Left ventricle myocardium inferior (tissue), 1 donor: Measurements from ENCODE around the gene EPOP. TPM values are rescaled to one million over a fixed set of nuclear protein-coding genes. Genes with fewer than 3 reads are reported as not detected.

ENCODE experiments used
- DNase-seq: peaks from one replicate; pipeline ENCODE4 v3.0.0-alpha.2; 2020
- H3K27ac ChIP-seq: fragments of 200-600 bp; replicated peaks from 2 replicates; pipeline ENCODE4 v1.8.0; 2021
- H3K27me3 ChIP-seq: fragments of 200-600 bp; 2 replicates; pipeline ENCODE4 v1.8.0; 2021; ENCODE audit warnings: low read depth
- H3K36me3 ChIP-seq: fragments of 200-600 bp; 2 replicates; pipeline ENCODE4 v1.8.0; 2021
- H3K4me1 ChIP-seq: fragments of 200-600 bp; 2 replicates; pipeline ENCODE4 v1.8.0; 2021
- H3K4me3 ChIP-seq: fragments of 200-600 bp; 2 replicates; pipeline ENCODE4 v1.8.0; 2021; ENCODE audit warnings: mild to moderate bottlenecking, moderate library complexity
- H3K9me3 ChIP-seq: fragments of 200-600 bp; replicated peaks from 2 replicates; pipeline ENCODE4 v1.8.0; 2021
- intact Hi-C: fragments of 100-400 bp; cut with micrococcal nuclease; formaldehyde crosslinking; loops from one replicate; pipeline ENCODE4 v1.11.0; 2022
- total RNA-seq: library from RNA; stranded (reverse); fragmentation: NEBNext Ultra II Directional; extraction: Animal tissue kit (Norgen Biotek cat#: 25700); gene quantifications from one replicate; pipeline ENCODE4 v1.2.1, GENCODE V29; 2021
- TF ChIP-seq, protein P1 (sequence below): fragments of 200-600 bp; IDR thresholded peaks from 2 replicates; pipeline ENCODE4 v1.8.0; 2021; ENCODE audit warnings: antibody characterized with exemption, mild to moderate bottlenecking, borderline replicate concordance
- donor health status: DM: no; HTN: yes; CAD: no; lungs with severe emphysema.

EPOP gene
- total RNA-seq, 1 donor from 2014 or later: 0.33 TPM

DNA sequence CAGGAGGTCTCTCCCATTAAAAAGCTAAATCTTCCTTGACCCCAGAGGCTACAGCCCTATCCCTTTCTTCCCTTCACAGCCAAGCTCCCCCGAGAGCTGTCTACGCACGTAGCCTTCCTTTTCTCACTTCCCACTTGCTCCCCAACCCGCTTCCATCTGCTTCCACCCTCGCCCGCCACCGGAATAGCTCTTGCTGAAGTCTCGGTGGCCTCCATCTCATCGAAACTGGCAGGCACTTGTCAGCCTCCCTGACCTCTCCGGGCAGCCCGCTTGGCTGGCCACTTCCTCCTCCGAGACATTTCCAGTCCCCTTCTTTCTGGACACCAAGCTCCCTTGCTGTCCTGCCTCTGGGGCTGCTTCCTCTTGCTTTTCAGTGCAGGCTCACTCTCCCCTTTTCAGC lies 10.7 kb upstream of the EPOP start:
- Histone ChIP-seq H3K4me1 (no peaks in the 10 kb centered on the region), H3K27ac (peak overlapping the region; percentile 38), H3K4me3 (no peak overlapping the region), H3K36me3 (no peaks in the 10 kb centered on the region), H3K9me3 (no peaks in the 10 kb centered on the region), H3K27me3 (no peaks in the 10 kb centered on the region)
- intact Hi-C loops: no loop called here
- DNase-seq: peak; percentile 51
- TF ChIP-seq, protein P1, sequence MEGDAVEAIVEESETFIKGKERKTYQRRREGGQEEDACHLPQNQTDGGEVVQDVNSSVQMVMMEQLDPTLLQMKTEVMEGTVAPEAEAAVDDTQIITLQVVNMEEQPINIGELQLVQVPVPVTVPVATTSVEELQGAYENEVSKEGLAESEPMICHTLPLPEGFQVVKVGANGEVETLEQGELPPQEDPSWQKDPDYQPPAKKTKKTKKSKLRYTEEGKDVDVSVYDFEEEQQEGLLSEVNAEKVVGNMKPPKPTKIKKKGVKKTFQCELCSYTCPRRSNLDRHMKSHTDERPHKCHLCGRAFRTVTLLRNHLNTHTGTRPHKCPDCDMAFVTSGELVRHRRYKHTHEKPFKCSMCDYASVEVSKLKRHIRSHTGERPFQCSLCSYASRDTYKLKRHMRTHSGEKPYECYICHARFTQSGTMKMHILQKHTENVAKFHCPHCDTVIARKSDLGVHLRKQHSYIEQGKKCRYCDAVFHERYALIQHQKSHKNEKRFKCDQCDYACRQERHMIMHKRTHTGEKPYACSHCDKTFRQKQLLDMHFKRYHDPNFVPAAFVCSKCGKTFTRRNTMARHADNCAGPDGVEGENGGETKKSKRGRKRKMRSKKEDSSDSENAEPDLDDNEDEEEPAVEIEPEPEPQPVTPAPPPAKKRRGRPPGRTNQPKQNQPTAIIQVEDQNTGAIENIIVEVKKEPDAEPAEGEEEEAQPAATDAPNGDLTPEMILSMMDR: no peak

DNA sequence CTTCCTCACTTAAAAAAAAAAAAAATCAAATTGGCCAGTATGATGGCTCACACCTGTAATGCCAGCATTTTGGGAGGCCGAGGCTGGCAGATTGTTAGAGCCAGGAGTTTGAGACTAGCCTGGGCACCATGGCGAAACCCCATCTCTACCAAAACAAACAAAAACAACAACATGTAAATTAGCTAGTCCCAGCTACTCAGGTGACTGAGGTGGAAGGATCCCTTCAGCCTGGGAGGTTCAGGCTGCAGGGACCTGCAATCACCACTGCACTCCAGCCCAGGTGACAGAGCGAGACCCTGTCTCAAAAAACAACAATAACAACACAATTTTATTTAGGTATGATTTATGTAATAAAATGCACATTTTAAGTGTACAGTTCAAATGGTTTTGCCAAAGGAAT lies 6.3 kb upstream of the EPOP start:
- TF ChIP-seq, protein P1: no peak
- Histone ChIP-seq H3K27me3 (no peaks in the 10 kb centered on the region), H3K27ac (no peak overlapping the region), H3K36me3 (no peaks in the 10 kb centered on the region), H3K4me3 (no peak overlapping the region), H3K9me3 (no peaks in the 10 kb centered on the region), H3K4me1 (peaks cover 11% of the 10 kb centered on the region)
- no peak for DNase-seq
- intact Hi-C loops: no loop called here

DNA sequence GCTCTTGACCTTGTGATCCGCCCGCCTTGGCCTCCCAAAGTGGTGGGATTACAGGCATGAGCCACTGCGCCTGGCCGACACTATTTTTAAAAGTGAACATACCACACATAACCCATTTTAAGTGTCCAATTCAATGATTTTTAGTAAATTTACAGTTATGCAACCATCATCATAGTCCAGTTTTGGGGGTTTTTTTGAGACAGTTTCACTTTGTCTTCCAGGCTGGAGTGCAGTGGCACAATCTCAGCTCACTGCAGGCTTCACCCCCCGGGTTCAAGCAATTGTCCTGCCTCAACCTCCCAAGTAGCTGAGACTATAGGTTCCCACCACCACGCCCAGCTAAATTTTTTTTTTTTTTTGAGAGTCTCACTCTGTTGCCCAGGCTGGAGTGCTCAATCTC lies 3.1 kb upstream of the EPOP start:
- peaks cover 36% of the 10 kb centered on the region for H3K4me1 ChIP-seq
- TF ChIP-seq, protein P1: no peak
- H3K27ac ChIP-seq: no peak overlapping the region
- H3K36me3 ChIP-seq: no peaks in the 10 kb centered on the region
- peaks cover 30% of the 10 kb centered on the region for H3K27me3 ChIP-seq
- H3K4me3 ChIP-seq: no peak overlapping the region
- intact Hi-C loops: loop anchor here (5.0 kb wide), 1 partner anchor 59 kb away; no protein-coding TSS in a partner anchor
- no peaks in the 10 kb centered on the region for H3K9me3 ChIP-seq
- DNase-seq: no peak

DNA sequence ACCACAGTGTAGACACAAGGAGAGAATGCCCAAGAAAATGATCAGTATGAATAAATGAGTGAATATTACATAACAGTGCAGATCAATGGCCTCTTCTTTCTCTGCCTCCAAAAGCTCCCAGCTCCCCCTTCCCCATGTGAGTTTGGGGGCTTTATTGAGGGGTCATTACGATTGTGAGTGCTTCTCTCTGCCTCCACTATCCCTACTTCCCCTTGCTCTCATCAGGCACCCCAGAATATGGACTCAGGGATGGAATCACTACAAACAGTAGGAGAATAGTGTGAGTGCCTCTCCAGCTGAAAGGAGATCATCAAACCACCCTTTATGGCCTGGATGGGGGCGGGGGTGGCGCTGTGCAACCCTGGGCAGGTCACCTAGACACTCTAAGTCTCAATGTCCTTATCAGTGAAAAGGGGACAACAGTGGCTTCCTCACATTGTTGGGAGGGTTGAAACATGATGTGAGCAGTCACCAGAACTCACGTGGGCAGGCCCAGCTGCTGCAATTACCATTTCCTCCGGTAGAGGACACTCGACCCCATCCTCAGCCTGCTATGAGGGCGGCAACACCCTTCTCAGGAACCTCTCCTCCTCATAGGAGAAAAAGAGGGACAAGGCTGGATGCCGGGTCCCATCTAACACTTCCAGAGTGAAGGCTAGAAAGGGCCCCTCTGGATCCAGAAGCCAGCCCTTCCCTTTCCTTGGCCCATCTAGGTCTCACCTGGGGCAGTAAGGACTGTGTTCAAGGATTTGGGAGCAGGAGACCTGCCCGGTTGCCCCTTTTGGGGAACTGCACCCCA lies 2.1 kb upstream of the EPOP start:
- Histone ChIP-seq H3K27ac (no peak overlapping the region), H3K4me3 (no peak overlapping the region)

DNA sequence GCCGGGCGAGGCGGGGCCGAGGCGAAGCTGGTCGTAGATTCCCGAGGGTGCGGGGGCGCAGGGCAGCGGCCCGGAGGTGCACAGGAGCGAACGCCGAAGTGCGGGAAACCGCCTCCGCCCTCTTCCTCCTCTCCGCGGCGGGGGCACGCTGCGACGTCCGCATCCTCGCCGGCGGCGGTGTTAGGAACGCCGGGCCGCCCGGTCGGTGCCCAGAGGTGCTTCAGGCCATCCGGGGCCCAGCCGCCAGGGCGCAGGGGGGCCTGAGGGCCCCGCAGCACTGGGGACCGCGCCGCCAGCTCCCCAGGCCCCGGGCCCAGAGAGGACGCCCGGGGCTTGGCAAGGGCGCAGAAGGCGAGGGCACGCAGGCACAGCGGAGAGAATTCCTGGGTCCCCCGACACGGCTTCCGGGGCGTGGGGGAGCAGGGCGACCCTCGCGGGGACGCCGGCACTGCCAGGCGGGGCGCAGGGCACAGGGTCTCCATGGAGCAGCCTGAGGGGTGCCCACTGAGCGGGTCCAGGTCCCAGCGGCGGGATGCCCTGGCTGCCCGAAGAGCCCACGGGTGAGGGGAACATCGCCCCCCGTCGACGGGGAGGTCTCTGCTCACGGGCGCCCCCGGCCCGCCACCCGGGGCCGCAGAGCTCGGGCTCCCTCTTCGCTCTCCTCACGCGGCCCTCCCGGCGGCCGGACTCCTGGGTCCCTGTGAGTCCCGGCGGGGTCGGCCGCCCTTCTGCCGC lies 576 bp downstream of the EPOP start:
- H3K27ac ChIP-seq: no peak overlapping the region
- no peaks in the 10 kb centered on the region for H3K9me3 ChIP-seq
- TF ChIP-seq, protein P1: no peak
- peaks cover 66% of the 10 kb centered on the region for H3K27me3 ChIP-seq
- H3K4me3 ChIP-seq: peak overlapping the region; percentile 76
- H3K4me1 ChIP-seq: peaks cover 36% of the 10 kb centered on the region
- peak; percentile 17 for DNase-seq
- intact Hi-C loops: no loop called here
- no peaks in the 10 kb centered on the region for H3K36me3 ChIP-seq

More for the DNA sequence above, 2.1 kb upstream of the EPOP start:
- Histone ChIP-seq H3K36me3 (no peaks in the 10 kb centered on the region), H3K9me3 (no peaks in the 10 kb centered on the region), H3K27me3 (peaks cover 39% of the 10 kb centered on the region), H3K4me1 (peaks cover 36% of the 10 kb centered on the region)
- peak; percentile 83 for DNase-seq
- TF ChIP-seq, protein P1: peak; percentile 97
- intact Hi-C loops: loop anchor here (5.0 kb wide), 1 partner anchor 60 kb away; no protein-coding TSS in a partner anchor
